ENCODE measurements around the gene OTOF. TPM values are rescaled to one million over a fixed set of nuclear protein-coding genes. Genes with fewer than 3 reads are reported as not detected.
"Not testable (repeated sequence)": the region's sequence is repeated elsewhere in the genome, so short reads cannot be mapped to it uniquely, and the experiment has no call there.

Gene OTOF
- total RNA-seq, 1 donor from 2014 or later, result not detected

DNA sequence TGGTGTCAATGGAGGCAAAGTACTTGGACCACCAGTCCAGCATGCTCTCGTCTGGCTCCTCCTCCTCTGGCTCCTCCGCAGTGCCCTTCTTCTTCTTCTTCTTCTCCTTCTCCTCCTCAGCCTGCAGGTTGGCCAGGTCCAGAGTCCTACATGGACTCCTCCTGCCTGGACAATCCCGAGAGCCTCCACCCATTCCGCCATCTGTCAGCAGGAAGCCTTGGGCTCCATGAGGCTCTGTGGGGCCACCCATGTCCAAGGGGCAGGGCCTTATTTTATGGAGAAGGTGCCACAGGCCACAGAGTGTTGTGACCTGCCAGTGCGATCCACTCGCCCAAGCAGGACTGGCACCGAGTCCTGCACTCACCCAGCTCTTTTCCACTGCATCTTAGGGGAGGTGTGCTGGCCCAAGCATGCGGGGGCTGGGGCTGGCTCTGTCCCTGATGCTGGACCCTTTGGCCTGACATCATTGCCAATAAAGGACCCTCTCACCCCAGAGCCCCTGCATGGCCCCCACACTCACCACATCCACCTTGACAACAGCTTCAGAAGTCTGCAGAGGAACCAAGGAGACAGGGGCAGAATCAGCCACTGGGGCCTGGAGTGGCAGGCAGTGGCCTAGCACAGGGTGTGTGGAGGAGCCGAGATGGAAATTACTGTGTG lies 7.2 kb downstream of the OTOF start:
- no peak for DNase-seq
- ATAC-seq, result no peak
- intact Hi-C loops (cut with micrococcal nuclease), result no loop called here

DNA sequence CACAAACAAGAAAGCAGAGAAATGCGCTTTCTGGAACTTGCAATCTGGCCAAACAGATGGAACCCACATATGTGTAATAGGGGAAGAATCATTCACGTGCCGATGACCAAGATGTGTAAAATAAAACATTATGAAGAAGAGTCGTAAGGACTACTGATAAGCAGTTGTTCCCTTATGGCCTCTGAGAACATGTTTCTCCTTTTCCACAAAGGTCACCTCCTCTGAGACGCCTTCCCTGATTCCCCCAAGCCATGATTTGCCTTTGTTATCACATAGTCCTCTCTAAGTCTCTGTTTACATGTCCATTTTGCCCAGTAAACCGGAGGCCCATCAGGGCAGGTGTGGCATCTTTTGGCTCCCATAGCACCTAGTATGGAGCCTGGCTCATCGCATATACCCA lies 8.0 kb downstream of the OTOF start:
- DNase-seq, result no peak
- intact Hi-C loops (cut with micrococcal nuclease), result no loop called here

DNA sequence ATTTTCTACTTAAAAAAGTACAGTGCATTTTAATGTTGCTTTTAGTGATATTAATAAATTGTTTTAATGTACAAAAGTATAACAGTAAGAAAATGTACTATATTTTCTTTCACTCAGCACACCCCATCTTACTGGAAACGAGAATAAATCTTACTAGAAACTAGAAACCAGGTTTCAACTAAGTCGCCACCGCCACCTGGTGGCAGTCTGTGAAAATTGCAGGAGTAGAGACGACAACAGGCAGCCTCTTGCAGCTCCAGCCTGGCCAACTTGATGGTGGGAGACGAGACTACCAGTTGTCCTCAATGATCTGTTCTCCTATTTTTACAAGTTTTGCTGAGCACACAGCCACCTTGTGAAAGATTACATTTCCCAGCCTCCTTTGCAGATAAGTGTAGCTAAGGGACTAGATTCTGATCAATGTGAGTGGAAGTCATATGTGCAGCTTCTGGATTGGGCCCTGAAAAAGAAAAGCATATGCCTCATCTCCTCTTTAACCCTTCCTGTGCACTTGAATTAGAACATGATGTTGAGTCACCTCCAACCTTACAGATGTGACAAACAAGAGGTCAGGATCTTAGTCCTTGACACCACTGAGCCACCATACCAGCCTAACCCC lies 8.7 kb downstream of the OTOF start:
- intact Hi-C loops (cut with micrococcal nuclease), result no loop called here
- no peak for ATAC-seq
- DNase-seq, result peak; percentile 51

More for the DNA sequence above, 8.0 kb downstream of the OTOF start:
- no peak for ATAC-seq

DNA sequence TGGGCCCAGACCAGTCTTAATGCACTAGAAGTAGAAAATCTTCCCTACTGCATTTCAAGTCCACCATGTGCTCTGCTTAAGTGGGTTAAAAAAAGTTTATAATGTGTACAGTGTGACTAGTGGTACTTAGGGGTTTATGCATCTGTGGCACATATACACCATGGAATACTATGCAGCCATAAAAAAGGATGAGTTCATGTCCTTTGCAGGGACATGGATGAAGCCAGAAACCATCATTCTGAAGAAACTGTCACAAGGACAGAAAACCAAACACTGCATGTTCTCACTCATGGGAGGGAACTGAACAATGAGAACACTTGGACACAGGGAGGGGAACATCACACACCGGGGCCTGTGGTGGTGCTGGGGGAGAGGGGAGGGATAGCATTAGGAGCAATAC lies 9.4 kb downstream of the OTOF start:
- DNase-seq; ATAC-seq; intact Hi-C loops (cut with micrococcal nuclease): not testable (repeated sequence)

DNA sequence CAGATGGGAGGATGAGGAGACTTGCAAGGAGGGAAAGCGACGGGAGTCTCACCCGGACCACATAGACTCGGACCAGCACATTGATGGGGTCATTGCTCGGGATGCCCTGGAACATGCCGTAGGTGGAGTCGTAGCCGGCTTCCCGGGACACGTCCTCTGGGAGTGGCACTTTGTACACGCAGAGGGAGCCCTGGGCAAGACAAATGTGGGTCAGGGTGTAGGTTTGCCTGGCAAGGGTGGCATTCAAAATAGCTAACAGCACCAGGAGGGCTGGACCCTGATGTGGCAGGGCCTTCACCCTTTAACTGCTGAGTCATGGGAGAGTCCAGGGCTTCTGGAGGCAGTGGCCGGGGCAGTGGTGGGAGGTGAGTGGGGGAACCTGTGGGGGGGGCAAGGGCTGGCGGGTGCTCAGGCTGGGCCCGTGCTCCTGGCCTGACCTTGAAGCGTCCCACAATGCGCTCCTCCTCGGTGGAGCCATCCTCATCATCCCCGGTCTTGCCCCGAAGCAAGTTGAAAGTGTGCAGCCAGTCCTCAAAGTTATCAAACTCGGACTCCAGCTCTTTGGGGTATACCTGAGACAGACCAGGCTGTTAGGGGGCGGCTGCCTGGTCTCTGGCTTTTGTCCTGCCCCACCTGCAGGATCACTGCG lies 11.1 kb downstream of the OTOF start:
- ATAC-seq, result no peak

DNA sequence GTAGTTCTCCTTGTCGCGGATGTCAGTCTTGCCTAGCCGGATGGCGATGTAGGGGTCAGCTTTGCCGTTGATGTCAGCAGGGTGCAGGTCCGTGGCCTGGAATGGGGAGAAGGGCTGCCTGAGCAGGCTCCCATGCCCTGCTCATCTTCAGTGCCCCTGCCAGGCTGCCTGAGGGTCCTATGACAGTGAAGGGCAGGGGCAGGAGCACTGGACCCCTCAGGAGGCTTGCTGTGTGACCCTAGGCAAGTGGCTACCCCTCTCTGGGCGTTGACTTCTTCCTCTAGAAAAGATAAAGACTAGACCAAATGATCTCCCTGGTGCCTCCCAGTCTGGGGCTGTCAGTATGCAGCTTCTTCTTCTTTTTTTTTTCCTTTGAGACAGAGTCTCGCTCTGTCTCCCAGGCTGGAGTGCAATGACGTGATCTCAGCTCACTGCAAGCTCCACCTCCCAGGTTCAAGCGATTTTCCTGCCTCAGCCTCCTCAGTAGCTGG lies 11.9 kb downstream of the OTOF start:
- ATAC-seq (no peak), DNase-seq (no peak)
- intact Hi-C loops (cut with micrococcal nuclease), result no loop called here

More for the DNA sequence above, 11.1 kb downstream of the OTOF start:
- no peak for DNase-seq
- intact Hi-C loops (cut with micrococcal nuclease), result no loop called here

DNA sequence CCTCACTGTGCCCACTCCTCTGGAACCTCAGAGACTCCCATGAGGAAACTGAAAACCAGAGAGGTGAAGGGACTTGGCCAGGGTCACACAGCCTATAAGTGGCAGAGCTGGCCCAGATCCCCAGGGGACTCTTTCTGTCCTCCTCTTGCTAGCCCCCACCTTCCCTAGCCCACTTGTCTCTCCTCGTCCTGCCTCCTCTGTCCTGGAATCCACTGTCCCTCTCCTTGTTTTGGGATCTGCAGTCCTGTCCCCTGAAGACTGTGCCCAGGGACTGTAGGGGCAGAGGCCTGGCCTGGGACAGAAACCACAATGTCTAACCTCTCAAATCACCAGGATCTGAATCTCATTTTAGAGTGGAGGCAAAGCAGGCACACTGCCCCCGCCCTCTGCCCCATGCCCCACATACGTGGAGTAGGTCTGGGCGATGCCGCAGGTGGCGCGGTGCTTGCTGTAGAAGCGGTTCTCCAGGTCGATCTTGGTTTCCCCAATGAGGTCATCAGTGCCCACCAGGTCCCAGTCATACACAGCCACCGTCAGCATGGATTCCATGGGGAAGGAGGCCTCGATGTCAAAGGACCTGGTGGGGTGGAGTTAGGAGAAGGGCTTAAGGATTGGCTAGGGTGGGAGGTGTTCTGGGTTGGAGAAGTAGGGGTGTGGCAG lies 12.5 kb downstream of the OTOF start:
- DNase-seq (no peak), ATAC-seq (no peak)
- intact Hi-C loops (cut with micrococcal nuclease), result no loop called here

DNA sequence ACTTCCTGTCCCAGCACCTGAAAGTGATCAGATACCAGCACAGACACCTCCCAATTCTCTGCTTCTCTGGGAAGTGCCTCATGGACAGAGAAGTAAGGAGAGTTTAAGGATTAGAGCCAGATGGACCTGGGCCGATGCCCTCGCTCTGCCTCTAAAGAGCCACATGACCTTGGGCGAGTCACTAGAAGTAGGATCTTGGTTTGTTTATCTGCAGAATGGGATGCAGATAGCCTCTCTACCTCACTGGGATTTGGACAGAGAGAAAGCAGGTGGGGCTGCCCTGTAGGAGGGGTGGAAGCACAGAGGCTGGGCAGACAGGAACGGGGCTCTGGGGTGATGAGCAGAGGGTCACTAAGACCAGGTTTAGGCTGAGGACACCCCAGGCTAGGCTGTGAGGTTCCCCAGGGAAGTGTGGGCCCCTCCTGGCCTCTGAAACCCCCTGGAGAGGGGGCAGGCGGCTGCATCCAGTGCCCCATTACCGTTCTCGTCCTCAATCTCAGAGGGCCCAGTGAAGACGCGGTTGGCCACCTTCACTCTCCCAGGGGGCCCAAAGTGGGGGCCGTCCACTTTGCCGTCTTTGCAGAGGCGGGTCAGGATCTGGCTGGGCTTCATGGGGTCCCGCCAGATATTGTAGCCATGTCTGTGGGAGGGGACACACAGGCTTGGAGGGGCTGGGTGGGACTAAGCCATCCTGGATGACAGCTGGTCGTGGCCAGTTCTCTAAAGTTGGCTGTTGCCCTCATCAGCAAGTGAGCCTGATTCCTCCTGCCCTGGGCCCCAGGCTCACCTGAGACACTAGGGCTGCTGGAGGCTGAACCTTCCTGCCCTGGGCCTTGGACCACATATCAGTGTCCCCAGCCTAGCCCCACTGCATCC lies 13.3 kb downstream of the OTOF start:
- DNase-seq (no peak), ATAC-seq (no peak)
- intact Hi-C loops (cut with micrococcal nuclease), result no loop called here

DNA sequence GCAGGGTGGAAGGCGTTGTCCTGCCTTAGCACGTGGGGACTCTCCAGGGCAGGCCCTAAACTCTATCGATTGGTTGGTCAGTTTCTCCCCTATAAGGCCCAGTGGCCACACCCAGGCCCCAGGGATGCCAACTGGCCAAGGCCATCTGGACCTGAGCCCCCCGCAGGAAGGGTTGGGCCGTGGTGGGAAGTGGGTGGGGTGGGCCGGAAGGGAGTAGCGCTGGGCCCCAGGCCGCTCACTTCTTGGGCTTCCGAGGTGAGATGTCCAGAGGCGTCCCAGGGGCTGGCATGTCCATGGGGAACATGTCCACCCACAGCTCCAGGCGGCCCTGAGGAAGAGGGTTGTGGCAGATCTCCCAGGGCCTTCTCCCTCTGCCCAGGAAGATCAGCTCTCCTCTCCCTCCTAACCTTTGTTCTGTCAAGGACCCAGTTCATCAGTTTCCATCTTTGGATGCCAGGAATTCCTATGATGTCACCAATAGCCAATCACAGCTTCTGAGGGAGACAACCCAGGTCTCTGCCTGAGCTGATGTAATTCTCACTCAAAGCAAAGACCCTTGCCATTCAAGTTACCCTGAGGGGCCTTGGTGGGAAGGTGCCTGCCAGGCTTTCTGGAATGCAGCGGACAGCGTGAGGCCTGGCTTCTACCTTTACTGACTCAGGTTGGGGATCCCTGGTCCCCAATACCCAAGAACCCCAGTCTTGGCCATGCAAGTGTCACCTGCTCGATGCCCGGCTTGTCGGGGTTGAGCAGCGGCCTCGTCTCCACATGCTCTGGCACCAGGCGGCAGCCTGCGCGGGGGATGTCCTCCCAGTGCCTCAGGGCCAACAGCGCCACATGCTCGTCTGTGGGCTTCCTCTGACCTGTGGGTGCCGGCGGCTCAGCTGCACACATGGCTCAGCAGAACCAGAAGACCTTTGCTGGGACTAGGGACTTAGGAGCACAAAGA lies 14.4 kb downstream of the OTOF start:
- intact Hi-C loops (cut with micrococcal nuclease), result no loop called here
- no peak for DNase-seq
- no peak for ATAC-seq

DNA sequence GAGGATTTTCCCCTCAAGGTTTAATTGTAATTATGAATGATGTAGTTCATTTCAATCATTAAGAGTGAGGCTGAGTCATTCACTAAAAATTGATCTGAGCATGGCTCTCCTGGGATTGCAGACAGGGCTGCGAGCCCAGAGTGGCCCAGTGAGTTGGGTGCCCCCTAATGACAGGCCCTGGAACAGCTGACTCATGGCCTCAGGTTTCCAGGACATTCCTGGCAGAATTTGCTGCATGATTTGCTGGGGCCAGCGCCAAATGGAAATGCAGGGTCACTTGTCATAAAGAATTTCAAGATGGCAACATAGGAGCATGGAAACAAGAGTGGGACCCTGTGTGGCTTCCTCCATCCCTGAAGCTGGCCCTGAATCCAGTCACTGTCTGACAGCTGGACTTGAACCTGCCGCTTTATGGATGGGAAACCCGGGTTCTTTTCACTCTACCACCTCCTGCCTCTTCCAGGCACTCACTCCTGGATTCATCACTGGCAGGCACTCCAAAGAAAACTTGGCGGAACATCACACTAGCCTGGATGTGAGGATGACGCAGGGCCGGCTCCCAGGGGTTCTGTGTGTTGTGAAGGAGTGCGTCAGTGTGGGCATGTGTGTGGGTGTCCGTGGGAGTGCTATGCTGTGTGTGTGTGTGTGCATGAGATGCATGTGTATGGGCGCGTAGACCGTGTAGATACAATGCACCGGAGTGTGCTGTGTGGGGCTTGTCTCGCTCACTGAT lies 15.2 kb downstream of the OTOF start:
- DNase-seq (peak; percentile 49), ATAC-seq (peak; percentile 79)
- intact Hi-C loops (cut with micrococcal nuclease), result no loop called here

DNA sequence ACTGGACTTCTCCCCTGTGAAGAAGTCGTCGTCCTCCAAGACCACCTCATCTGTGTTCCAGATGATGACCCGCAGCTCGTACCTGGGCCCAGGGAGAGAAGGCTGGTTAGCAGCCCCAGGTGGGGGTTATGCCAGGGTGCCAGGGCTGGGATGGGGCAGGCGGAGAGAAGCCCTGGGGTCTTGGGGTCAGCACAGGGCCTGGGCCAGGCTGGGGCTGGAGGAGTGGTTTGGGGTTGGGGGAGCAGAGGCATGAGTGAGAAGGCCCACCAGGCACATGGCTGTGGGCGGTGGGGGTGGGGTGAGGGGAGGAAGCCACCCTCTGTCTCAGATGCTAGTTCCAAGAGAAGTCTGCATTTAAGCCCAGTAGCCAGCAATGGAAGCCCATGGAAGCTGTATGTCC lies 15.8 kb downstream of the OTOF start:
- ATAC-seq, result no peak
- DNase-seq, result no peak
- intact Hi-C loops (cut with micrococcal nuclease), result no loop called here

DNA sequence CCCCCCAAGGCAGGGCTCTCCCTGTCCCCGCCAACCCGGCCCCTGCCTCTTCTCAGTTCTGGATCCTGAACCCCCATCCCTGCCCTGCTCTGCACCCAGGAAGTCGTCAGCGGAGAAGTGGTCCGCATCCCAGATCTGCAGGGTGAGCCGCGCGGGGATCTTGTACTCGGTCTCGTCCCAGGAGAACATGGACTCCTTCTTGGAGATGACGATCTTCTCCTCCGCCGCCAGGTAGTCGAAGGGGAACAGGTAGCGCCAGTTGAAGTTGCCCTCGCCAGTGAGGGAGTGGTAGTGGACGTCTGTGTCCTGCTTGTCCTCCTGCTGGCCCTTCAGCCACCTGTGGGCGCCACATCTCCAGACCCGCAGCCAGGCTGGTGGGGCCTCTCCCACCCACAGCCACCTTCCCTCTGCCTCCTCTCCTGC lies 16.3 kb downstream of the OTOF start:
- intact Hi-C loops (cut with micrococcal nuclease), result no loop called here
- DNase-seq (no peak), ATAC-seq (no peak)

DNA sequence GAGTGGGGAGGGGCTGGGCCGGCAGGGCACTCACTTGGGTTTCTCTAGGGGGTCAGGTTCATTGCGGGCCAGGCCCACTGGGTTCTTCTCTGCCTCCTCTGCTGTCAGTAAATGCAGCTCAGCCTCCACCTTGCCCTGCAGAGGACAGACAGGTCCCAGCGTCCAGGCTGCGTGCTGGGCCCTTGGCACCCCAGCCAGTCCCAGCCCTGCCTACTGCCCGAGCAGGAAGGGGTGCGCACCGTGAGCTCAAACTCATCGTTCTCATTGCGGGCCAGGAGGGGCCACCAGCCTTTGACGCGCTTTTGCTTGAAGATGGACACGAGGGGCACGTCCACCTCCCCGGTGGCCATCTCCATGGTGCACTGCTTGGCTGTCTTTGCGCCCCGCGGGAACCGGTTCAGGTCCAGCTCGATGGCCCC lies 17.3 kb downstream of the OTOF start:
- intact Hi-C loops (cut with micrococcal nuclease), result no loop called here
- DNase-seq (no peak), ATAC-seq (no peak)

DNA sequence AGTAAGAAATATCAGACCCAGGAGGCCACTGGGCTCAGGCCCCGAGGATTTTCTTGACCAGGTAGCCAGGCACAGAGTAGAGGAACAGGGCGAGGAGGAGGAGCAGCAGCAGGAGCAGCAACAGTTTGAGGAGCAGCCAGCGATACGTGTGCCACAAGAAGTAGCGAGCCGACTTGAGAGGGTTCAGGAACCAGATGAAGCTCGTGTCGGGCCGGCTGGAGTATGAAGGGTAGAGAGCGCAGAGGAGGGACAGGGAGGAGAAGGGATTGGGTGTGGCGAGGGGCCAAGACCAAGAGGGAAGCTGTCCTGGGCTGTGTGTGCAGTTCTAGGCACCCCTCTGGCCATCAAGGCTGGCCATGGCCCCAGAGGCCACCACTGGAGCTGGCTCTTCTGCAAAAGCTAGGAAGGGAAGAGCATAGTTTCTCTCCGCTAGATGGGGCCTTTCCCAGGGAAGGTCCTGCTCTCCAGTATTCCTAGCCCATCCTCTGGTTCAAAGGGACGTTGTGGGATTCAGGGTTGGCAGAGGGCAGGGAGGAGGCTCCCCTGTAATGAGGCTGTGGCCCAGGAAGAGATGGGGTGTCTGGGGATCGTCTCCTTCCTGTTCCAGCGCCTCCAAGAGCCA lies 17.8 kb downstream of the OTOF start:
- DNase-seq (no peak), ATAC-seq (no peak)
- intact Hi-C loops (cut with micrococcal nuclease), result no loop called here

DNA sequence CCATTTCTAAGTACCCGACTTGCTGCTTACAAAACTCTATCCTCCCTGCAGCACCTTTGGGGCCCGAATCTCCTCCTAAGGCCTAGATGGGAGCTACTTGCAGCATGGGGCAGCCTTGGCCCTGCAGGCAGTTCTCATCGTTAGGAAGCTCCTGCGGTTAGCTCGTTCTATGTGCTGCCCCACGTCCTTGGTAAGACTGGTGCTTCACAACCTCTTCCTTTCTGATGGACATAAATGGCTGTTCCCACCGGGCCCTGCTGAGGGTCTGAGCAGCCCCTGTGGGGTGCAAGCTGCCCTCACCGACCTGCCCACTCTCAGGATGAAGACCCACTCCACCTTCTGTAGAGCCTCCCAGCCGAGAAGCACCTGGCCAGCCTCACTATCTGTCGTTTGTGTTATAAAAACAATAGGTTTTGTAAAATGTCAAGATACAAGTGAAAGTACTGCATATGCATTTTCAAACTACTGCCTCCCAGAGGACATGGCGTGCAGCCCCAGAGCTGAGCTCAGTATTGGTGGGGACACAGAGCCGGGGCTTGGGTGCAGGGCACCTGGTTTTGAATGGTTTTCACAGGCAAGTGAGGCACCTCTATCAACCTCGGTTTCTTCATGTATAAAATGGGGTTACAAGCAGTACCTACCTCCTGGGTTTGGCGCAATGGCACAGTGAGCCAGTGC lies 19.4 kb downstream of the OTOF start:
- ATAC-seq (no peak), DNase-seq (no peak)
- intact Hi-C loops (cut with micrococcal nuclease), result no loop called here

DNA sequence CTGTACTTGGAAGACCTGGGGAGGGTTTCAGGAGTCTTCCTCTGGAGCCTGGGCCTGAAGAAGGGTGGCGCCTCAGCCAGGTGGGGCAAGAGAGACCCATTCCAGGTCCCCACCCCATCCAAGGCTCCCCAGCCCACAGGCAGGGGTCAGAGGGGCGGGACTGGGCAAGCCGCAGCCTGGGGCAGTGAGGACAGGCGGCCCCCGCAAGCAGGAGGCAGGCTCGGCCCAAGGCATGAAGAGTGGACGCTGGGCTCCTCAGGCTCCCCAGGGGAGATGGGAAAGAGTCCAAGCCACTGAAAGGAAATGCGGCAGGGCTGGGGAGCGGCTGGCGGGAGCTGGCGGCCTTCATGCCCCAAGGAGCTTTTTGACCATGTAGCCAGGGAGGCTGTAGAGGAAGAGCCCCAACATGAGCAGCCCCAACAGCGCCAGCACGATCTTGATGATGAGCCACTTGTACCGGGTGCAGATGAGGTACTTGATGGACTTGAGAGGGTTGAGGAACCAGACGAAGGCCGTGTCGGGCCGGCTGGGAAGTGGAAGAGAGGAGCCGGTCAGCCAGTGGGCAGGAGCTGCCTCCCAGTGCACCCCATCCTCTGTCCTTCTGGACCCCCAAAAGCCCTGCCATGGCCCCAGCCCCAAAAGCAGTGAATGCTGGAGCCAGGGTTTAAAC lies 20.1 kb downstream of the OTOF start:
- no peak for ATAC-seq
- DNase-seq, result no peak

More for the DNA sequence above, 20.1 kb downstream of the OTOF start:
- intact Hi-C loops (cut with micrococcal nuclease), result no loop called here

All from left ventricle myocardium superior (tissue), 1 donor.